Mucosa of rectum (tissue), 2 donors: ENCODE data around the gene WAPL.
A peak's percentile ranks its signal among the peaks of the same experiment; 100 is the strongest.

ENCODE experiments used
- H3K27ac ChIP-seq, 2 donors: one replicate each; pipeline ENCODE4 v1.7.0; 2013; ENCODE audit warnings: inconsistent platforms in 2 of 2, low read depth in 2 of 2, low read length in 2 of 2
- H3K27me3 ChIP-seq, 2 donors: one replicate each; pipeline ENCODE4 v1.7.0; 2013; ENCODE audit warnings: low read length in 2 of 2; ENCODE audit not compliant: control insufficient read depth in 2 of 2, insufficient read depth in 2 of 2
- H3K36me3 ChIP-seq, 2 donors: one replicate each; pipeline ENCODE4 v1.7.0; 2013; ENCODE audit warnings: low read length in 2 of 2; ENCODE audit not compliant: control insufficient read depth in 2 of 2, insufficient read depth in 2 of 2
- H3K4me1 ChIP-seq, 2 donors: one replicate each; pipeline ENCODE4 v1.7.0; 2013; ENCODE audit warnings: low read length in 2 of 2, mild to moderate bottlenecking in 1 of 2; ENCODE audit not compliant: control insufficient read depth in 2 of 2, insufficient read depth in 2 of 2
- H3K4me3 ChIP-seq, 2 donors: one replicate each; pipeline ENCODE4 v1.7.0; 2013; ENCODE audit warnings: low read length in 2 of 2
- H3K9ac ChIP-seq, 2 donors: one replicate each; pipeline ENCODE4 v1.7.0; 2013; ENCODE audit warnings: low read length in 2 of 2, low read depth in 1 of 2, mild to moderate bottlenecking in 1 of 2
- H3K9me3 ChIP-seq, 2 donors: one replicate each; pipeline ENCODE4 v1.7.0; 2013; ENCODE audit warnings: low read length in 2 of 2; ENCODE audit not compliant: control insufficient read depth in 2 of 2
- donor health status: healthy.
- donor health status: Normal muscosa, but diverticular disease.

Gene WAPL

GRCh38 chr10:86415583-86415982 is 106.0 kb downstream of the WAPL start:
- H3K27ac ChIP-seq: no peak overlapping the region
- H3K4me3 ChIP-seq: no peak overlapping the region
- peaks cover 0 to 8% of the 10 kb centered on the region in 2 donors for H3K4me1 ChIP-seq
- H3K9ac ChIP-seq: no peak overlapping the region
- H3K9me3 ChIP-seq: no peaks in the 10 kb centered on the region
- H3K36me3 ChIP-seq: no peaks in the 10 kb centered on the region
- H3K27me3 ChIP-seq: no peaks in the 10 kb centered on the region

GRCh38 chr10:86415116-86415515 is 106.5 kb downstream of the WAPL start:
- no peak overlapping the region for H3K9ac ChIP-seq
- no peaks in the 10 kb centered on the region for H3K27me3 ChIP-seq
- no peaks in the 10 kb centered on the region for H3K36me3 ChIP-seq
- H3K27ac ChIP-seq: no peak overlapping the region
- H3K9me3 ChIP-seq: no peaks in the 10 kb centered on the region
- no peak overlapping the region for H3K4me3 ChIP-seq
- H3K4me1 ChIP-seq: peaks cover 0 to 8% of the 10 kb centered on the region in 2 donors

- no peaks in the 10 kb centered on the region for H3K36me3 ChIP-seq
- peak overlapping the region in 1 of 2 donors; percentile 11 for H3K4me3 ChIP-seq
- H3K9me3 ChIP-seq: no peaks in the 10 kb centered on the region
- H3K27ac ChIP-seq: no peak overlapping the region
- no peaks in the 10 kb centered on the region for H3K27me3 ChIP-seq
- H3K4me1 ChIP-seq: peaks cover 0 to 8% of the 10 kb centered on the region in 2 donors
- H3K9ac ChIP-seq: no peak overlapping the region
These were observed 108.4 kb downstream of the WAPL start for GRCh38 chr10:86413046-86413728.

- H3K4me1 ChIP-seq: peaks cover 0 to 8% of the 10 kb centered on the region in 2 donors
- no peaks in the 10 kb centered on the region for H3K27me3 ChIP-seq
- H3K27ac ChIP-seq: peak overlapping the region in 1 of 2 donors; percentile 19
These were observed 109.6 kb downstream of the WAPL start for GRCh38 chr10:86411852-86412560.

GRCh38 chr10:86411281-86411841 is 110.2 kb downstream of the WAPL start:
- no peaks in the 10 kb centered on the region for H3K9me3 ChIP-seq
- H3K9ac ChIP-seq: no peak overlapping the region
- H3K4me3 ChIP-seq: peak overlapping the region in 1 of 2 donors; percentile 17
- no peaks in the 10 kb centered on the region for H3K27me3 ChIP-seq
- H3K4me1 ChIP-seq: peaks cover 0 to 8% of the 10 kb centered on the region in 2 donors
- H3K36me3 ChIP-seq: no peaks in the 10 kb centered on the region
- H3K27ac ChIP-seq: peak overlapping the region; percentile 4 to 26

More at GRCh38 chr10:86411852-86412560, 109.6 kb downstream of the WAPL start:
- H3K4me3 ChIP-seq: peak overlapping the region in 1 of 2 donors; percentile 17
- no peaks in the 10 kb centered on the region for H3K36me3 ChIP-seq
- no peaks in the 10 kb centered on the region for H3K9me3 ChIP-seq
- H3K9ac ChIP-seq: no peak overlapping the region

- H3K9me3 ChIP-seq: no peaks in the 10 kb centered on the region
- H3K27ac ChIP-seq: peak overlapping the region; percentile 4 to 26
- H3K27me3 ChIP-seq: no peaks in the 10 kb centered on the region
- H3K4me3 ChIP-seq: no peak overlapping the region
- peaks cover 0 to 8% of the 10 kb centered on the region in 2 donors for H3K4me1 ChIP-seq
- no peak overlapping the region for H3K9ac ChIP-seq
- H3K36me3 ChIP-seq: no peaks in the 10 kb centered on the region
These were observed 111.0 kb downstream of the WAPL start for GRCh38 chr10:86410542-86411124.

GRCh38 chr10:86409183-86409582 is 112.4 kb downstream of the WAPL start:
- H3K4me1 ChIP-seq: peaks cover 0 to 8% of the 10 kb centered on the region in 2 donors
- H3K4me3 ChIP-seq: no peak overlapping the region
- no peaks in the 10 kb centered on the region for H3K9me3 ChIP-seq
- no peak overlapping the region for H3K27ac ChIP-seq
- H3K27me3 ChIP-seq: no peaks in the 10 kb centered on the region
- H3K36me3 ChIP-seq: no peaks in the 10 kb centered on the region
- no peak overlapping the region for H3K9ac ChIP-seq

- Histone ChIP-seq H3K9ac (no peak overlapping the region), H3K4me3 (no peak overlapping the region), H3K27me3 (no peaks in the 10 kb centered on the region), H3K9me3 (no peaks in the 10 kb centered on the region), H3K36me3 (no peaks in the 10 kb centered on the region), H3K27ac (no peak overlapping the region), H3K4me1 (peaks cover 9 to 16% of the 10 kb centered on the region in 2 donors)
These were observed 118.3 kb downstream of the WAPL start for GRCh38 chr10:86403183-86403797.

- Histone ChIP-seq H3K36me3 (no peaks in the 10 kb centered on the region), H3K9me3 (no peaks in the 10 kb centered on the region), H3K27me3 (no peaks in the 10 kb centered on the region), H3K4me3 (no peak overlapping the region), H3K4me1 (peaks cover 9 to 16% of the 10 kb centered on the region in 2 donors), H3K9ac (no peak overlapping the region), H3K27ac (no peak overlapping the region)
These were observed 119.2 kb downstream of the WAPL start for GRCh38 chr10:86402283-86402941.
